ENCODE results near the gene FOXF2. TPM values are rescaled to one million over a fixed set of nuclear protein-coding genes. Genes with fewer than 3 reads are reported as not detected.
A peak's percentile ranks its signal among the peaks of the same experiment; 100 is the strongest.

FOXF2 gene
- total RNA-seq, 1 experiment from 2014 or later, result 10.0 TPM

DNA sequence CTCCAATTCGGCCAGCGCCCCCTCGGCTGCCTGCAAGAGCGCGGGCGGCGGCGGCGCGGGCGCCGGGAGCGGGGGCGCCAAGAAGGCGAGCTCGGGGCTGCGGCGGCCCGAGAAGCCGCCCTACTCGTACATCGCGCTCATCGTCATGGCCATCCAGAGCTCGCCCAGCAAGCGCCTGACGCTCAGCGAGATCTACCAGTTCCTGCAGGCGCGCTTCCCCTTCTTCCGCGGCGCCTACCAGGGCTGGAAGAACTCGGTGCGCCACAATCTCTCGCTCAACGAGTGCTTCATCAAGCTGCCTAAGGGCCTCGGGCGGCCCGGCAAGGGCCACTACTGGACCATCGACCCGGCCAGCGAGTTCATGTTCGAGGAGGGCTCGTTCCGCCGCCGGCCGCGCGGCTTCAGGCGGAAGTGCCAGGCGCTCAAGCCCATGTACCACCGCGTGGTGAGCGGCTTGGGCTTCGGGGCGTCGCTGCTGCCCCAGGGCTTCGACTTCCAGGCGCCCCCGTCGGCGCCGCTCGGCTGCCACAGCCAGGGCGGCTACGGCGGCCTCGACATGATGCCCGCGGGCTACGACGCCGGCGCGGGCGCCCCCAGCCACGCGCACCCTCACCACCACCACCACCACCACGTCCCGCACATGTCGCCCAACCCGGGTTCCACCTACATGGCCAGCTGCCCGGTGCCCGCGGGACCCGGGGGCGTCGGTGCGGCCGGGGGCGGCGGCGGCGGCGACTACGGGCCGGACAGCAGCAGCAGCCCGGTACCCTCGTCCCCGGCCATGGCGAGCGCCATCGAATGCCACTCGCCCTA is 963 bp downstream of the FOXF2 start:
- peak; percentile 36 for DNase-seq (ENCODE audit: low read depth)

DNA sequence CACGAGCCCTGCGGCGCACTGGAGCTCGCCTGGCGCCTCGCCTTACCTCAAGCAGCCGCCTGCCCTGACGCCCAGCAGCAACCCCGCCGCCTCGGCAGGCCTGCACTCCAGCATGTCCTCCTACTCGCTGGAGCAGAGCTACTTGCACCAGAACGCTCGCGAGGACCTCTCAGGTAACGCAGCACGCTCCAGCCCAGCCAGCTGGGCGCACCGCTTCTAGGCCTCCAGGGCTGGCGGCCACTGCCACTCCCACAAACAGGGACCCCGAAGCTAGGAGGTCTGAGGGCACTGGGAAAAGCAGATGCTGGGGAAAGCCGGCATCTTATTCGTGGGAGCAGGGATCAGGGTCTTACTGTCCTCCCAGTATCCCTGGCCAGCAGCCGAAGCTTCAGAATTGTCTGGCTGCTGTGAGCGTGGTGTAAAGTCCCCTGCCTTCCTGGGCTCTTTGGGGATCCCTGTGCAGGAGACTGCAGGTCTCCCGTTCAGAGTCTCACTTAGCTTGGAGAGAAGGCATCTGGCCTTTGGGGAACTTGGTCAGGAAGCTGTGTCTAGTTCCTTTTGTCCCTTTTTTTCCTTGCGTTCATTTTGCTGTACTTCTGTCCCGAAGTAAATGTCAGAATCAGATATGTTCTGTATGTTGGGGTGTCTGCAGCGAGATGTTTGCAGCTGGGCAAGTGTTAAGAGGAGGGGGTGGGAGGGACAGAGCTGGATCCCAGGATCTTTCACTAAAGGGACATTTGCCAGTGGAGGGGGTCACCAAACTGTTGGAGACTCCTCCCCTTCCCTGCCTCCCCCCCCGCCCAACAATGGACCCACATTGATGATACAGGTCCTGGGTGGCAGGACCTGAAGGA is 1.8 kb downstream of the FOXF2 start:
- peak; percentile 33 for DNase-seq (ENCODE audit: low read depth)

GRCh38 chr6:1391800-1392309 is 2.5 kb downstream of the FOXF2 start:
- no peak for DNase-seq (ENCODE audit: low read depth)

- DNase-seq (ENCODE audit: low read depth), result no peak
These were observed 3.7 kb downstream of the FOXF2 start for GRCh38 chr6:1392813-1393640.

- no peak for DNase-seq (ENCODE audit: low read depth)
These were observed 4.4 kb downstream of the FOXF2 start for GRCh38 chr6:1393641-1394283.

DNA sequence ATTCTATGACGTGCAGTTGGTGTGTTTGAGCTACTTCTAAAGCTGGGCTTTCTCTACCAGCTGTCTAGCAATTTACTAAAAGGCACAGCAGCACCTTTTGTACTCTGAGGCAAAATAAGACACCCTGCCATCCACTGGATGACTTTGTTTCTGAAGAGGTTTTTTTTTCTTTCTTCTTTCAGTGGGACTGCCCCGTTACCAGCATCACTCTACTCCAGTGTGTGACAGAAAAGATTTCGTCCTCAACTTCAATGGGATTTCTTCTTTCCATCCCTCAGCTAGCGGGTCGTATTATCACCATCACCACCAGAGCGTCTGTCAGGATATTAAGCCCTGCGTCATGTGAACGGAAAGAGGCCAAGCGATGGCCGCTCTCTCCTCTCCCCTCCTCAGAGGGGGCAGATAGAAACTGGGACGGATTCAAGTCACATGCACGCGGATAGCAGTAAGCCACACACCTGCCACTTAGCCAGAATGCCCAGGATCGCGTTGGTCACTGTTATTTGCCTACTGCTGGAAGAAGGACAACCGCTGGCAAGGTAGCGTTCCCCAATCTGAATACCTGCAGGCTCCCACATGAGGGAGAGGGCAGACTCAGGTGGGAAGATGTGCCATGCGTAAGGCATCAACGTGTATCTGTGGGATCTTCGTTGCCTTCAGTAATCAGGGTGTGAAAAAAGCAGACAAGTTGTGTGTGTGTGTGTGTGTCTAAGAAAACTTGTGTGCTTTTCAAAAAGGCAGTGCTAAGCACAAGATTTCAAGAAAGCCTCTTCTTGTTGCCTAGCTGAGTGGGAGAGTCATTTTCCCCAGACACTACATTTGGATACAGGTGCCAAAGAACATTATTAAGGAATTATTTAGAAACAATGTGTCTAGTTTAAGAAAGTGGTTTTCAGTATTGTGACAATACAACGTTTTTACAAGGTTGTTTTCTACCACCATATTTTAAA is 5.4 kb downstream of the FOXF2 start:
- DNase-seq (ENCODE audit: low read depth), result no peak

GRCh38 chr6:1395506-1395905 is 6.1 kb downstream of the FOXF2 start:
- DNase-seq (ENCODE audit: low read depth), result no peak

DNA sequence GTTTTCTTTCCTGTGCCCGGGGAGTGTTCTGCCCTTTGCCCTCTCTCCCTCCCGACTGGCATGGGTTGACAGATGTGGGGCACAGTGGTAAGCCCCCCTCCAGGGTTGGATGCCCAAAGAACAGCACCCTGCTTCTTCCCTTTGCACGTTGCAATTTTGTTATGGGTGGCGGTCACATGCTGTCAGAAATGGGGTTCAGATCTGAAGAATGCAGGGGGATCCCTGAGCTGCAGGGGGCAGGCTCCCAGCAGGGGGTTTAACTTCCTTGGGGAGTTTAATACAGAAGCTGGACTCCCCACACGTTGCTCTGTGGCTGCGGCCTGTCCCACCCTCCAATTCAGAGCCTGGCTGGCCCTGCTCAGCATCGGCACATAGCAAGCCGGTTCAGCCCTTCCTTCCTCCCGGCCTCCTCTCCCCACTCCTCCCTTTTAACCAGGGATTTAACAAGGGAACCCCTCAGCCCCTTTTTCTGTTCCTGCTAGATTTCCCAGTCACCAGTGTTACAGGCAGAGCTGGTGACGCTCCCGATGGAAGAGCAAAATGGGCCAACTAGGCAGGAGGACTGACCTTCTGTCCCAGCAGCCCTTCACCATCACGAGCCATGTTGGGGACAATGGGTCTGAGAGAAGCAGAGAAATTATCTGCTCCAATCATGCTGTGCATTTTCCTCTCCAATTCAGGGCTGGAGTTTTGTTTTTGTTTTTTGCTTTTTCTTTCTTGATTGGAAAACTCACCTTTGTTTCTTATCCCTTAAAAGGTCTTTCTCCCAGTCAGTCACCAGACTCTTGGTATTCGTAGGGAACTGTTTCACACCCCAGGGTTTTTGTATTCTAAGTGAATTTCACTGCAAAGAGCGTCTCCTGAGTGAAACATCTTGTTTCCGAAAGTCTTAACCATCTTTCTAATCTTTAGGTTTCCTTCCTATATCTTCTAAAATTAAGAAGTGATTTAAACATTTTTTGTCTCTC is 6.8 kb downstream of the FOXF2 start:
- DNase-seq (ENCODE audit: low read depth), result no peak

DNA sequence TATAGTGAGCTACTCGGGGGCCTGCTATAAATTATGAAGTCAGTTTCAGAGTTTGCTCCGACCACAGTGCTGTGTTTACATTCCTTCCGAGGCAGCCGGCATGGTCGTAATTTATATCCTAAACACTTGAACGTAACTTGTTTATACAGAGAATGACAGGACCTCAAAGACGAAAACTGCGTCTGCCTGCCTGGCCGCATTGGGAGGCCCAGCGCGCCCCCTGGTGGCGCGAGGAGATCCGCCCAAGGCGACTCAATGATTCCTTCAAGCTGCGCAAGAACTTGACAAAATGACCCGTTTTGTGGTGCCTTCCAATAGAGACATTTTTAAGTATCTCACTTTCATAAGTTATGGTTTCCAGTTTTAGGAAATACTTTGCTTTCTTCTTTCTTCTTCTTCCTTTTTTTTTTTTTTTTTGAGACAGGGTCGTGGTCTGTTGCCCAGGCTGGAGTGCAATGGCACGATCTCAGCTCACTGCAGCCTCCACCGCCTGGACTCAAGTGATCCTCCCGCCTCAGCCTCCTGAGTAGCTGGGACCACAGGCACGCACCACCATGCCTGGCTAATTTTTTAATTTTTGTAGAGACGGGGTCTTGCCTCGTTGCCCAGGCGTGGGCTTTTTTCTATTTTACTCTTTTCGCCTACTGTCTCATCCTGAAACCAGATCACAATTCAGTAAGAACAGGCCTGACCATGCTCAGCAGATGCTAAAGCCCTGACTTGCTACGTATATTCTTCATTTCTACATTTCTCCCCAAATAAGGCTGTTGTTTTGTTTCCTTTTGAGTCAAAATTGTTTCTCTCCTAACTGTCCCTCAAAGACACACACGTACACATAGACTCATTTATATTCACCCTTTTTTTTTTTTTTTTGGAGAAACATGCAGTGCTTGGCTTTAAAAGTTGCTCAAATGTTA is 7.8 kb downstream of the FOXF2 start:
- DNase-seq (ENCODE audit: low read depth), result peak; percentile 69

DNA sequence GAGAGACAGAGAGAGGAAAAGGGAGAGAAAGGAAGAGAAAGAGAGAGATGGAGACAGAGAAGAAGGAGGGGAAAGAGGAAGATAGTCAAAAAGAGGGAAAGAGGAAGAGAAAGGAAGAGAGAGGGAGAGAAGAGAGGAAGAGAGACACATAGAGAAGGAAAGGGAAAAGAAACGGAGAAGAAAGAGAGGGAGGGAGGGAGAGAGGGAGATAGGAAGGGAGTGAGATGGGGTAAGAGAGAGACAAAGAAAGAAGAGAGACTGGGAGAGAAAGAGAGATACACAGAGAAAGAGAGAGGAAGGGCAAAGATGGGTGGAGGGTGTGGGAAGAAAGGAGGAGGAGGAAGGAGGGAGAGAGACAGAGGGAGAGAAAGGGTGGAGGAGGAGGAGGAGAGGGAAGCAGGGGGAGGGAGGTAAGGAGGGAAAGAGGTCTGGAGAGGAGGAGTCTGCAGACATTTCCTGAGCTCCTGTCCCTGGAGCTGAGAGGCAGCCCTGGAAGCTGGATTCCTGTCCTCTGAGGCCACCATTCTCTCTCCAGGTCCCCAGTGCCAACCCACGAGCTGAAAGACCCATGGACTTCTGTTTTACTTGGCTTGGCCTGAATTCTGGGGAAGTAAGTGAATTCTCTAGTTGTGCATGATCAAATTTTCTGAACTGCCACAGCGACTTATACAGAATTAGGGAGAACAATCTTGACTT is 9.9 kb downstream of the FOXF2 start:
- no peak for DNase-seq (ENCODE audit: low read depth)

GRCh38 chr6:1400126-1400850 is 10.9 kb downstream of the FOXF2 start:
- DNase-seq (ENCODE audit: low read depth), result no peak

GRCh38 chr6:1402369-1402768 is 13.0 kb downstream of the FOXF2 start:
- DNase-seq (ENCODE audit: low read depth), result no peak

- no peak for DNase-seq (ENCODE audit: low read depth)
These were observed 13.5 kb downstream of the FOXF2 start for GRCh38 chr6:1402868-1403267.

GRCh38 chr6:1403851-1404712 is 14.7 kb downstream of the FOXF2 start:
- DNase-seq (ENCODE audit: low read depth), result peak; percentile 72

DNA sequence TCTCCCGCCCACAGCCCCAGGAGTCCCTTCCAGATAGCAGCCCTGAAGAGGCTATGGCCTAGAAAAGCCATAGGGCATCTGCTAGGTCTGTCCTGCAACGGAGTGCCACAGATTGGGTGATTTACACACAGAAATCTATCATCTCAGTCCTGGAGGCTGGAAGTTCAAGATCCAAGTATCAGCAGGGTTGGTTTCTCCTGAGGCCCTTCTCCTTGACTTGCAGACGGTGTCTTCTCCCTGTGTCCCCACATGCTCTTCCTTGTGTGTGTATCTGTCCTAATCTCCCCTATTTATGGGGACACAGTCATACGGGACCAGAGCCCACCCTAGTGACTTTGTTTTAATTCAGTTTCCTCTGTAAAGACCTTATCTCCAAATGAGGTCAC is 15.3 kb downstream of the FOXF2 start:
- DNase-seq (ENCODE audit: low read depth), result no peak
